SH-SY5Y (cell line): ENCODE measurements around the gene AATK.

ENCODE experiments used
- GATA2 ChIP-seq: IDR thresholded peaks from 2 replicates; pipeline ENCODE4 v1.6.1; 2011; ENCODE audit warnings: mild to moderate bottlenecking, low read depth, low read length
- GATA3 ChIP-seq: IDR thresholded peaks from 2 replicates; pipeline ENCODE4 v1.6.1; 2011; ENCODE audit warnings: low read depth, mild to moderate bottlenecking, low read length, moderate library complexity

- TF ChIP-seq GATA2, result no peak
- no peak for TF ChIP-seq GATA3
Measured at GRCh38 chr17:81071761-81072741, 94.0 kb downstream of the AATK start.
